Measurements from ENCODE around the gene DLK1. TPM values are rescaled to one million over a fixed set of nuclear protein-coding genes. Genes with fewer than 3 reads are reported as not detected.

DLK1 gene
- polyA plus RNA-seq, 1 donor (not counting 4 experiments of a cell fraction or from before 2014, with no cell fraction given), result not detected

DNA sequence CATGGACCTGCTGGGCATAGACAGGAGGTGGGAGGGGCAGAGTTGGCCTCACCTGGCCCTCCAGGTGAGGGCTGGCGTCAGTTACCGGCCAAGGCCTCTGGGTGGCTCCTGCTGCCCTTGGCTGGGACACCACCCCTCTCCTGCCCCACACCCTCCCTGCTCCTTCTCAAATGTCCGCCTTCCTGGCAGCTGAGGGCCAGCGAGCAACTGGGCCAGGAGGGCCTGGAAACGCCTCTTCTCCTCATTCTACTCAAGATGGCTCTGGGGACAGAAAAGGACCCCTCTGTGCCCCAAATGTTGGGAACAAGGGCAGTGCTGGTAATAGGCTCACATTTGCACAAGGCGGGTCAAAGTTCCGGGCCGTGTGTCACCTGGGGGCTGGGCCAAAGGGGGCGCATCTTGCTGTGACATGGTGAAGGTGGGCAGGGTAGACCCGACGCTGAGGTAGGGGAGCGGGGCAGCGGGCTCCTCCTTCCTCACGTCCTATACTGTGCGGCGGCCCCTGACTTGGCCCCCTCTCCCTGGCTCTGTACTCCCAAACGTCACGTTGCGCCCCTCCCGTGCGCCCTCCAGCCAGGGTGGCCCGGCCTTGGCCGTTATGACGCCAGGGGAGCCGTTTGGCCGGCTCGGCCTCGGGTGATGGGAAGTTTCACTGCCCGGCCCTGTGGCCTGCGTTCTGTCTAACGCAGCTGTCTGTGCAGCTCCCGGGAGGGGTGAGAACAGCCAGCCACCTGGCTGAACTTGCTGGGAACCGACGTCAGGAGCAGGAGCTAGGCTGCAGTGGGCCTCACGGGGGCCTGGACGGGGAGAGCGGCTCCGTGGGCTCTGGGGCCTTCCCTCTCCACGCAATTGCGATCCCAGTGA lies 18.0 kb upstream of the DLK1 start:
- Histone ChIP-seq H3K9me1 (ENCODE audit: control insufficient read depth, extremely low read depth, insufficient read depth, low read length) (no peaks in the 10 kb centered on the region), H3K27ac (ENCODE audit: control insufficient read depth, insufficient read depth, low read length) (no peak overlapping the region), H4K20me1 (ENCODE audit: control insufficient read depth, extremely low read depth, insufficient read depth, low read length) (no peaks in the 10 kb centered on the region), H3K79me2 (ENCODE audit: control insufficient read depth, insufficient read depth, low read length) (no peaks in the 10 kb centered on the region), H3K4me2 (ENCODE audit: control insufficient read depth, extremely low read depth, insufficient read depth, low read depth, low read length) (no peak overlapping the region), H3K9ac (ENCODE audit: control insufficient read depth, extremely low read depth, insufficient read depth, low read length) (no peak overlapping the region), H3K27me3 (ENCODE audit: control insufficient read depth, extremely low read depth, insufficient read depth, low read length) (peaks cover 8% of the 10 kb centered on the region), H2AFZ (ENCODE audit: control insufficient read depth, low read length) (no peak overlapping the region), H3K4me1 (ENCODE audit: control insufficient read depth, extremely low read depth, insufficient read depth, low read length) (peaks cover 20% of the 10 kb centered on the region), H3K36me3 (ENCODE audit: control insufficient read depth in 2 of 2, extremely low read depth in 1 of 2, insufficient read depth in 2 of 2, low read length in 2 of 2) (no peaks in the 10 kb centered on the region), H3K4me3 (ENCODE audit: control insufficient read depth in 2 of 3, extremely low read depth in 1 of 3, insufficient read depth in 2 of 3, low read depth in 1 of 3, low read length in 3 of 3) (no peak overlapping the region), H3K9me3 (ENCODE audit: control insufficient read depth, low read depth, low read length) (no peaks in the 10 kb centered on the region)
- FAIRE-seq (no peak), DNase-seq (ENCODE audit: low read depth, low spot score) (no peak)
- TF ChIP-seq EZH2 (IDR thresholded peaks at IDR 0.05; ENCODE audit: low read length), result no peak
- TF ChIP-seq, protein P1, sequence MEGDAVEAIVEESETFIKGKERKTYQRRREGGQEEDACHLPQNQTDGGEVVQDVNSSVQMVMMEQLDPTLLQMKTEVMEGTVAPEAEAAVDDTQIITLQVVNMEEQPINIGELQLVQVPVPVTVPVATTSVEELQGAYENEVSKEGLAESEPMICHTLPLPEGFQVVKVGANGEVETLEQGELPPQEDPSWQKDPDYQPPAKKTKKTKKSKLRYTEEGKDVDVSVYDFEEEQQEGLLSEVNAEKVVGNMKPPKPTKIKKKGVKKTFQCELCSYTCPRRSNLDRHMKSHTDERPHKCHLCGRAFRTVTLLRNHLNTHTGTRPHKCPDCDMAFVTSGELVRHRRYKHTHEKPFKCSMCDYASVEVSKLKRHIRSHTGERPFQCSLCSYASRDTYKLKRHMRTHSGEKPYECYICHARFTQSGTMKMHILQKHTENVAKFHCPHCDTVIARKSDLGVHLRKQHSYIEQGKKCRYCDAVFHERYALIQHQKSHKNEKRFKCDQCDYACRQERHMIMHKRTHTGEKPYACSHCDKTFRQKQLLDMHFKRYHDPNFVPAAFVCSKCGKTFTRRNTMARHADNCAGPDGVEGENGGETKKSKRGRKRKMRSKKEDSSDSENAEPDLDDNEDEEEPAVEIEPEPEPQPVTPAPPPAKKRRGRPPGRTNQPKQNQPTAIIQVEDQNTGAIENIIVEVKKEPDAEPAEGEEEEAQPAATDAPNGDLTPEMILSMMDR (optimal IDR thresholded peaks at IDR 0.05 in 1 of 3, IDR thresholded peaks at IDR 0.05 in 1 of 3, conservative IDR thresholded peaks at IDR 0.05 in 1 of 3; ENCODE audit: extremely low read depth in 1 of 3, insufficient read depth in 2 of 3, low read length in 3 of 3), result peak; percentile 27 to 67 (median 62)
- dilution Hi-C loops (cut with MboI; ENCODE audit: extremely low pct_ligation_motif_present, low sequenced_read_pairs), result no loop called here

GRCh38 chr14:100709289-100710284 lies 17.1 kb upstream of the DLK1 start:
- H4K20me1 ChIP-seq (ENCODE audit: control insufficient read depth, extremely low read depth, insufficient read depth, low read length), result no peaks in the 10 kb centered on the region
- no peaks in the 10 kb centered on the region for H3K79me2 ChIP-seq (ENCODE audit: control insufficient read depth, insufficient read depth, low read length)
- FAIRE-seq, result no peak
- H3K36me3 ChIP-seq (ENCODE audit: control insufficient read depth in 2 of 2, extremely low read depth in 1 of 2, insufficient read depth in 2 of 2, low read length in 2 of 2), result no peaks in the 10 kb centered on the region
- no peak overlapping the region for H3K4me3 ChIP-seq (ENCODE audit: control insufficient read depth in 2 of 3, extremely low read depth in 1 of 3, insufficient read depth in 2 of 3, low read depth in 1 of 3, low read length in 3 of 3)
- dilution Hi-C loops (cut with MboI; ENCODE audit: extremely low pct_ligation_motif_present, low sequenced_read_pairs), result no loop called here
- no peak for DNase-seq (ENCODE audit: low read depth, low spot score)
- H3K4me1 ChIP-seq (ENCODE audit: control insufficient read depth, extremely low read depth, insufficient read depth, low read length), result peaks cover 27% of the 10 kb centered on the region
- no peaks in the 10 kb centered on the region for H3K9me1 ChIP-seq (ENCODE audit: control insufficient read depth, extremely low read depth, insufficient read depth, low read length)
- peaks cover 8% of the 10 kb centered on the region for H3K27me3 ChIP-seq (ENCODE audit: control insufficient read depth, extremely low read depth, insufficient read depth, low read length)
- H3K9ac ChIP-seq (ENCODE audit: control insufficient read depth, extremely low read depth, insufficient read depth, low read length), result no peak overlapping the region
- H3K9me3 ChIP-seq (ENCODE audit: control insufficient read depth, low read depth, low read length), result no peaks in the 10 kb centered on the region
- no peak overlapping the region for H3K27ac ChIP-seq (ENCODE audit: control insufficient read depth, insufficient read depth, low read length)
- H2AFZ ChIP-seq (ENCODE audit: control insufficient read depth, low read length), result no peak overlapping the region
- peak overlapping the region; percentile 69 for H3K4me2 ChIP-seq (ENCODE audit: control insufficient read depth, extremely low read depth, insufficient read depth, low read depth, low read length)
- TF ChIP-seq, protein P1 (optimal IDR thresholded peaks at IDR 0.05 in 1 of 3, IDR thresholded peaks at IDR 0.05 in 1 of 3, conservative IDR thresholded peaks at IDR 0.05 in 1 of 3; ENCODE audit: extremely low read depth in 1 of 3, insufficient read depth in 2 of 3, low read length in 3 of 3), result peak in 2 of 3 experiments; percentile 34 to 64
- no peak for TF ChIP-seq EZH2 (IDR thresholded peaks at IDR 0.05; ENCODE audit: low read length)
